ENCODE measurements around the gene RABL2A.
"Not testable (repeated sequence)": the region's sequence is repeated elsewhere in the genome, so short reads cannot be mapped to it uniquely, and the experiment has no call there.

RABL2A gene

DNA sequence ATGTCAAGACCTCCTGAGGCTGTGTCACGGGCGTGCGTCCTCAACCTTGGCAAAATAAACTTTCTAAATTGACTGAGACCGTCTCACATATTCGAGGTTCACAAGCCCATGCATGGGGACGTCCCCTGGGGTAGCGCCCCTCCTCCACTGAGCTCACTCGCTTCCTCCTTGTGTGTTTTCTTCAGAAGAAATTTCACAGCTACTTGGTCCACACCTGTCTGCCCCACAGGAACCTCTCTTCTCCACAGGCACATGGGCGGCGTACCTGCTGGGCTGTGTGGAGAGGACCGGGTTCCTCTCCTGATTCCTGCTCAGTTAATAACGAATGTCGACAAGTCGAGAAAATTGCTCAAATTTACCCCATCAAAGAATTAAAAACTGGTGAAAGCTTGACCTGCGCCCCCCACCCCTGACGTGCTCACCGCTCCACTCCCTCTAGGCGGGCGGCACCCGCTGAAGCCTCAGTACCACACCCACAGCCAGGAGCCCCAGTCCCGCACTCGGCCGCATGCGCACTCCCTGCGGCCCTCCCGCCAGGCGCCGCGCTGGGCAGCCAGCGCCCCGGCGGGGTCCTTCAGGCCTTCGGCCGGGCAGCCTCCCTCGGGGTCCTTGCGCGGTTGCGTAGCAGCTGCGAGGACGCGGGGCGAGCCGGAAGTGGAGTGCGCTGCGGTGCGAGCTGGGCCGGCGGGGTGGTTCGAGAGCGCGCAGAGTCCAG lies at the start of gene RABL2A:
RABL2A (plus strand) TSS at position 651 of the 715 bp plus-strand sequence. CDS start 1,341 bp downstream, outside the sequence.
- DNase-seq: not testable (repeated sequence)

GRCh38 chr2:113578508-113578907 lies 48.6 kb upstream of the RABL2A start:
- not testable (repeated sequence) for DNase-seq

- not testable (repeated sequence) for DNase-seq
These were observed 44.6 kb upstream of the RABL2A start for GRCh38 chr2:113582473-113582872.

GRCh38 chr2:113583521-113584225 lies 43.4 kb upstream of the RABL2A start:
- DNase-seq: not testable (repeated sequence)

DNA sequence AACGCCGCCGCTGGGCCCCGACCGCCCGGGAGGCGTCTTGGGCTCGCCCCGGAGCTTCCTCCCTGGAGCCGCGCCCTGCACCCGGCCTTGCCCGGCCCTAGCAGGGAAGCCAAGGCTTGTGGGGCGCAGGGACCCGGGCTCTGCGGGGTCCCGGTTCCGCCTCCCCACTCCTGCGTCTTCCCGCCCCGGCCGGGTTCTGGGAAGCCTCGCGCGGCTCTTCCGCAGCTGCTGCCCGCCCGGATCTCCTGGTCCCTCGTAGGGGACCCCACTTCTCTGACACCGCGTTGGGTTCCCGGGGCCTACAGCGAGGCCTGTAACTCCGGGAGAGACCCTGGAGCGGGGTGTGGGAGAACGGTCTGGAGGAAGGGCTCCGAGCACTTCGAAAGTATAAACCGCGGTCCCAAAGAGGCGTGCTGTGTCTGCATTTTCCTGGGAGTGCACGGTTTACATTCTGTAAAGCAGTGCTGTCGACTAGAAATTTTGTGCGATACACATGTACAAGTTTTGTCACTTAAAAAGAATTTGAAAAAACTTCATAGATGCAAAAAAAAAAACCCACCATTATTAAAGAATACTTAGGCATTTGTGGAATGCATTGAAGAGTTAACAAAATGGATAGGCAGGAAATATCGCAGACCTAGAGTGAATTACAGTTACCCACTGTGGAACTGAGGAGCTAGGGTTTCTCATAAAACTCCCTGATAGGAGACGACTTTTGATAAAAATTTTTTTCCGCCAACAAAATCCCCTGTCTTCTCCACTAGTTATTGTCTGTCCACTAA lies 42.6 kb upstream of the RABL2A start:
- not testable (repeated sequence) for DNase-seq

DNA sequence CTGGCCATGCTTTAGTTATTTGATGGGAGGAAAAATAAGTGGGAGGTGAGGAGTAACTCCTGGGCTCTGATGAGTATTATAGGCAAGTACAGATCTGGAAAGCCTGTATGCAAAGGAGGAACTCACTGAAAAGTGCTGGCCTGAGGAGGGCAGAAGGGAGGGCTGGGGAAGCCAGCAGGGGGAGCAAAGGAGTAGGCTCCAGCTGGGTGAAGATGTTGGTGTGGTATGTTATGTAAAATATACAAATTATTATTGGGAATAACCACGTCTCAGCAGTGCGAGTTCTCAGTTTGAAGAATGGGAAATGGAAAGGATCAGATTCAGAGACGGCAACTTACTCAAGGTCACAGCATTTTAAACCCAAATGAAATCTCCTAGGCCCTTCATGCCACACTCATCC lies 39.9 kb upstream of the RABL2A start:
- not testable (repeated sequence) for DNase-seq

DNA sequence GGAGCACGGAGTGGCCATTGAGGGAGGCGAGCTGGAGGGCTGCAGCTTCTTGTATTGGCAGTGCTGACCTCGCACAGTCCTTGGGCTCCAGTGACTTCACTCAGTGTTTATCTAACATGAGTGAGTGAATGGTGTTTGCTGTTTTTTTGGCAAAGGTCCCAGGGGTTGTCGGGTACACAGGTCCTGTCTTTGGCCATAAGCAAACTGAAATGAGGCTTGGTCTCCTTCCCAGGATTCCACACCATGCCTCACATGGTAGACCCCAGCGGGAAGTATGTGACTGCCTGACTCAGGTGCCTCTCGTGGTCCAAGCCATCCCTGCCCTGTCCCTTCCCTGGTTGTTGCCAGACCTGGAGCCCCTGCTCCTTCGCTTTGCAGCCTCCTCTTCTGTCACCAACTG lies 37.5 kb upstream of the RABL2A start:
- not testable (repeated sequence) for DNase-seq

DNA sequence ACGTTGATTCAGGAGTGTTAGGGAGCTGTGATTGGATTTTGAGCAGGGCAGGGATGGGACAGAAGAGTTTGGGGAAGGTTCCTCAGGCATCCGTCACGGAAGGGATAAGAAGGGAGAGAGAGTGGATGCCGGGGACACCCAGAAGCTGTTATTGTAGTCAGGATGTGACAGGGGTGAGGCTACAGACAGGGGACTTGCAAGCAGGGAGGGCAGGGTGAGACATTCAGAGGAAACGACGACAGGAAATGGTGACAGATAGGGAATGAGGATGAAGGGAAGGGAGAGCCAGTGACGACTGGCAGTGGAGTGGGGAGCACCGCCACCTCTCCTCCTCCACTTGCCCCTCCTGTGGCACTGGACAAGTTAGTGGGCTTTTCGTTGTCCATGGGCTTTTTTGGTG lies 35.1 kb upstream of the RABL2A start:
- not testable (repeated sequence) for DNase-seq

DNA sequence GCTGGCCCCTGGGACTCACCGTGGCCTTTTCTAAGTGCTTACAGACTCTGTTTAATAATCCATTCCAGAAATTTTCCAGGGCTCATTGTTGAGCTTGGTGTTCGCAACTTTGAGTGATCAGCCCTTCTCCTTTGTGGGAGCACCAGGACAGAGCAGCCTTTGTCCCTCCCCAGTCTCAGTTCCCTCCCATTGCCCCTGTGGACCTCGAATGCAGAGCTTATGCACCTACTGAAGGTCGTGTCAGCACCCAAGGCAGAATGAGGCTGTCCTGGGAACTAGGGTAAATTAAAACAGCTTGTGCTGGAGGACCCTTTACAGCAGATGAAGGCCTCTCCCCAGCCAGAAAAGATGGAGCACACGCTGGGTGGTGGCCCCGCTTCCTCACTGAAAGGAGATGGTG lies 33.8 kb upstream of the RABL2A start:
- DNase-seq: not testable (repeated sequence)

- DNase-seq: not testable (repeated sequence)
These were observed 31.3 kb upstream of the RABL2A start for GRCh38 chr2:113595725-113596124.

GRCh38 chr2:113597164-113597563 lies 29.9 kb upstream of the RABL2A start:
- not testable (repeated sequence) for DNase-seq

- not testable (repeated sequence) for DNase-seq
These were observed 29.5 kb upstream of the RABL2A start for GRCh38 chr2:113597572-113597971.

- DNase-seq: not testable (repeated sequence)
These were observed 28.9 kb upstream of the RABL2A start for GRCh38 chr2:113598180-113598579.

DNA sequence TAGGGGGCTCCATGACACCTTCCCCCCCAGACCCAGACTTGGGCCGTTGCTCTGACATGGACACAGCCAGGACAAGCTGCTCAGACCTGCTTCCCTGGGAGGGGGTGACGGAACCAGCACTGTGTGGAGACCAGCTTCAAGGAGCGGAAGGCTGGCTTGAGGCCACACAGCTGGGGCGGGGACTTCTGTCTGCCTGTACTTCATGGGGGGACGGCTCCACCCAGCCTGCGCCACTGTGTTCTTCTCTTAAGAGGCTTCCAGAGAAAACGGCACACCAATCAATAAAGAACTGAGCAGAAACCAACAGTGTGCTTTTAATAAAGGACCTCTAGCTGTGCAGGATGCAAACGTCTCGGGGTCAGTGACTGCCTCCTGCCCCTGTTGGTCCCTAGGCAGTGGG lies 28.3 kb upstream of the RABL2A start:
- not testable (repeated sequence) for DNase-seq

DNA sequence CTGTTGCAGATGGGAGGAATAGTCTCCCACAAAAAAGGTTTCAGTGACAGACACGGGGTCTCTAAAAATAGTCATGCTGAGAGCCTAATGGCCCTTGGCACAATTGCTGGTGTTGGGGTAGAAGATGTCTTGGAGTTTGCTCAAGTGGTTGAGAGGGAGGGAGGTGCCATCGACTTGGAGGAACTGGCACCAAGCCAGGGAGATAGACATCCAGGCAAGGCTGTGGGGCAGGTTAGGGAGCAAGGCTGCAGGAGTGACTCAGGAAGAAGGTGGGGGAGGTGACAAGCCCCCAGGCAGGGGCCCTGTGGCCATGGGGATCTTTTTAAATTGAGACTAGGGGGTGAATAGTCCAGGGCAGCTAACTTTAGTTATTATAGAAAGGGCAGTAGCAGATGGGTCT lies 27.9 kb upstream of the RABL2A start:
- DNase-seq: not testable (repeated sequence)

DNA sequence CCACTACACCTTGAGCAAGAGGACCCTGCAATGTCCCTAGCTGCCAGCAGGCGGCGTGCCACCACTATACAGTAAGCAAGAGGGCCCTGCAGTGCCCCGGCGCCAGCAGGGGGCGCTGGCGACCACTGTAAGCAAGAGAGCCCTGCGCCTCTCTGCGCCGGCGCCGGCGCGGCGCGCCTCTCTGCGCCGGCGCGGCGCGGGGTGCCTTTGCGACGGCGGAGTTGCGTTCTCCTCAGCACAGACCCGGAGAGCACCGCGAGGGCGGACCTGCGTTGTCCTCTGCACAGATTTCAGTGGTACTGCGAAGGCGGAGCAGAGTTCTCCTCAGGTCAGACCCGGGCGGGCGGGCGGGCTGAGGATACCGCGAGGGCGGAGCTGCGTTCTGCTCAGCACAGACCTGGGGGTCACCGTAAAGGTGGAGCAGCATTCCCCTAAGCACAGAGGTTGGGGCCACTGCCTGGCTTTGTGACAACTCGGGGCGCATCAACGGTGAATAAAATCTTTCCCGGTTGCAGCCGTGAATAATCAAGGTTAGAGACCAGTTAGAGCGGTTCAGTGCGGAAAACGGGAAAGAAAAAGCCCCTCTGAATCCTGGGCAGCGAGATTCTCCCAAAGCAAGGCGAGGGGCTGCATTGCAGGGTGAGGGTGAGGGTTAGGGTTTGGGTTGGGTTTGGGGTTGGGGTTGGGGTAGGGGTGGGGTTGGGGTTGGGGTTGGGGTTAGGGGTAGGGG lies 24.9 kb upstream of the RABL2A start:
- not testable (repeated sequence) for DNase-seq

- DNase-seq: no peak
These were observed 24.1 kb upstream of the RABL2A start for GRCh38 chr2:113602869-113603466.

GRCh38 chr2:113603467-113604084 lies 23.5 kb upstream of the RABL2A start:
- not testable (repeated sequence) for DNase-seq

DNA sequence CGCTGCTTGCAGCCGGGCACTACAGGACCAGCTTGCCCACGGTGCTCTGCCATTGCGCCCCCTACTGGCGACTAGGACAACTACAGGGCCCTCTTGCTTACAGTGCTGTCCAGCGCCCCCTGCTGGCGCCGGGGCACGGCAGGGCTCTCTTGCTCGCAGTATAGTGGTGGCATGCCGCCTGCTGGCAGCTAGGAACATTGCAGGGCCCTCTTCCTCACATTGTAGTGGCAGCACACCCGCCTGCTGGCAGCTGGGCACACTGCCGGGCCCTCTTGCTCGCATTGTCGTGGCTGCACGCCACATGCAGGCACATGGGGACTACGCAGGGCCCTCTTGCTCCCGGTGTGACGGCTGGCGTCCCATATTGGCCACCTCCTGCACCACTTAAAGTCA lies 23.0 kb upstream of the RABL2A start:
- not testable (repeated sequence) for DNase-seq

DNA sequence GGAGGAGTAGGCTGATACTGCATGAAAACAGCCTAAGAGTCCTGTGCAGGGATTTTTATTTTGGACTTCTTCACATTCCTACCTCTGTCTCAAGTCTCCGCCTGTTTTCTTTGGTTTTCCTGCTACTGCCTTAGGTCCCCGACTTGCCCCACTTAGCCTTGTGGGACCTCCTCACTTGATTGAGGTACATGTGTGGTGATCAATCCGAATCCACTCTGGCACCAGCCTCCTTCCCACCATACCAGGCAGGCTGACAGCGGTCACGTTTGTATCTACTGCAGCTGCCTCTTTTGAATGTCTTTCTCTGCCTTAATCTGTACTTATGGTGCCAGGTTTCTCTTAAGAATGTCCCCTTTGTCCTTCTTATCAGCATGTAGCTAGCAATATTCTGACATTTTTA lies 22.4 kb upstream of the RABL2A start:
- not testable (repeated sequence) for DNase-seq

- not testable (repeated sequence) for DNase-seq
These were observed 21.0 kb upstream of the RABL2A start for GRCh38 chr2:113606036-113606435.

- not testable (repeated sequence) for DNase-seq
These were observed 17.2 kb upstream of the RABL2A start for GRCh38 chr2:113609822-113610221.

Data from NCI-H187 (cell line).